ENCODE measurements around the gene TRIO.

The TRIO gene

DNA sequence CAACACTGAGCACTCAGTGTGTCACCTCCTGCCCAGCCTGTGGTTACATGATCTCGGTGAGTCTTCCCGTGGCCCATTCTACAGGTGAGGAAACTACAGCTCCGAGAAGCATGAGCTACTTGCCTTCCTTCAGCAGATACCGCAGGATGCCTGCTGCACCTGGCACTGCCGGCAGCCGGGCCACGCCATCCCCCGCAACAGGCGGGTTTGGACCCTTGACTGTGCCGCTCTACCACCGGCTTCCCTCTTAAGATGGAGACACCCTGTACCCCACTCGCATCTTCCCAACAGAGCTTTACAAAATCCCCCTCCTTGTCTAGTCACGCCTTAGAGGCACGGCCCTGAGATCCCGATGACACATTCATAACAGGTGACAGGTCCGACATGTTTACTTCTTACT is 363.5 kb downstream of the TRIO start:
- Histone ChIP-seq H3K23ac (ENCODE audit: low read length) (no peak overlapping the region), H3K27ac (ENCODE audit: low read depth, low read length) (no peak overlapping the region), H4K5ac (ENCODE audit: low read length) (no peak overlapping the region), H3K27me3 (ENCODE audit: insufficient read depth, low read length, poor library complexity) (no peaks in the 10 kb centered on the region), H3K4me1 (ENCODE audit: control insufficient read depth, low read depth, low read length) (no peaks in the 10 kb centered on the region), H2BK120ac (ENCODE audit: low read depth, low read length) (no peak overlapping the region), H3K18ac (ENCODE audit: low read length) (no peak overlapping the region), H4K8ac (ENCODE audit: low read depth, low read length) (no peak overlapping the region), H3K4me2 (ENCODE audit: low read length) (no peak overlapping the region), H2BK15ac (replicated peaks; ENCODE audit: low read depth) (no peak overlapping the region), H3K36me3 (ENCODE audit: control insufficient read depth, insufficient read depth, low read length) (peaks cover 11% of the 10 kb centered on the region), H2BK5ac (ENCODE audit: low read length) (no peak overlapping the region), H2AK5ac (ENCODE audit: low read length) (no peak overlapping the region), H3K56ac (ENCODE audit: low read length) (no peak overlapping the region), H3K9ac (ENCODE audit: low read length) (no peak overlapping the region), H3K79me2 (ENCODE audit: control insufficient read depth, insufficient read depth, low read length) (no peaks in the 10 kb centered on the region), H3K4me3 (ENCODE audit: low read length) (no peak overlapping the region), H3K79me1 (ENCODE audit: low read length) (no peaks in the 10 kb centered on the region), H3K4ac (ENCODE audit: low read depth, low read length) (no peak overlapping the region)
- no CpG with 5 or more reads among the region's 16 CpGs for WGBS (ENCODE audit: extremely low coverage, insufficient coverage, low lambda C conversion rate)
- DNase-seq: no peak

DNA sequence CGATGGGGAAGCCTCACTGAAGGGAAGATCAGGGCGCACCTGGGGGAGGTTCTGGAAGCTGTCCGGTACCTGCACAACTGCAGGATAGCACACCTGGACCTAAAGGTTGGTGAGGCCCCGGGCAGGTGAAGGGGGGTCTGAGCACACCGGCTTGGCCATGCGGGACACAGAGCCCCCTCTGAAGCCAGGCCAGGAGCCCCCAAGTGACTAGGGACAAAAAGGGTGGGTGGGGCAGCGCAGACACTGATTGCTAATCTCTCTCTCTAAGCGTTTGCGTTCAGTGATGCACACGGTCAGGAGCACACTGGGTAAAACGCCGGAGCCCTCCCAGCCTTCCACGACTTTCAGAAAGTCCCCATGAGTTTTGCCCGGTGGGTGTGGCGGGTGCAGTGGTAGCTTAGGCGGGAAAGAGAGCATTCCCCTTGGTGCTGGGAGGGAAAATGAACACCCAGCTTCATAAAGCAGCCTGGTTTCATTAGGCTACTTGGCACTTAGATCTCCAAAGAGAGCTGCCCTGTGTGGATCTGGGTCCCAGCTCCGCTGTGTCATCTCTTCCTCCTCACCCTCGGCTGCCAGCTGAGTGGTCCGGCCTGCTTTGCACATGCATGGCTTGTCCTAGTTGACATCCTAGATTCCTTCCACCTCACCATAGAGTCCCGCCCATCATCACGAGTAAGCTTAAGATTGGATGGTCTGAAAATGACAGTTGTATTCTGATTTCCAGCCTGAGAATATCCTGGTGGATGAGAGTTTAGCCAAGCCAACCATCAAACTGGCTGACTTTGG is 364.2 kb downstream of the TRIO start:
- no peaks in the 10 kb centered on the region for H3K79me2 ChIP-seq (ENCODE audit: control insufficient read depth, insufficient read depth, low read length)

GRCh38 chr5:14508046-14508445 is 364.9 kb downstream of the TRIO start:
- H3K23ac ChIP-seq (ENCODE audit: low read length): no peak overlapping the region
- no peak overlapping the region for H3K4ac ChIP-seq (ENCODE audit: low read depth, low read length)
- H3K79me2 ChIP-seq (ENCODE audit: control insufficient read depth, insufficient read depth, low read length): no peaks in the 10 kb centered on the region
- no peak overlapping the region for H3K4me3 ChIP-seq (ENCODE audit: low read length)
- H3K27me3 ChIP-seq (ENCODE audit: insufficient read depth, low read length, poor library complexity): no peaks in the 10 kb centered on the region
- peaks cover under 1% of the 10 kb centered on the region for H3K4me1 ChIP-seq (ENCODE audit: control insufficient read depth, low read depth, low read length)
- DNase-seq: no peak
- no peak overlapping the region for H3K9ac ChIP-seq (ENCODE audit: low read length)
- H3K18ac ChIP-seq (ENCODE audit: low read length): no peak overlapping the region
- no peak overlapping the region for H2BK15ac ChIP-seq (replicated peaks; ENCODE audit: low read depth)
- peaks cover 7% of the 10 kb centered on the region for H3K36me3 ChIP-seq (ENCODE audit: control insufficient read depth, insufficient read depth, low read length)
- no peaks in the 10 kb centered on the region for H3K79me1 ChIP-seq (ENCODE audit: low read length)
- no peak overlapping the region for H3K27ac ChIP-seq (ENCODE audit: low read depth, low read length)
- H4K5ac ChIP-seq (ENCODE audit: low read length): no peak overlapping the region
- H2AK5ac ChIP-seq (ENCODE audit: low read length): no peak overlapping the region
- H2BK5ac ChIP-seq (ENCODE audit: low read length): no peak overlapping the region
- H3K56ac ChIP-seq (ENCODE audit: low read length): no peak overlapping the region
- no CpG with 5 or more reads among the region's 20 CpGs for WGBS (ENCODE audit: extremely low coverage, insufficient coverage, low lambda C conversion rate)
- H2BK120ac ChIP-seq (ENCODE audit: low read depth, low read length): no peak overlapping the region
- no peak overlapping the region for H3K4me2 ChIP-seq (ENCODE audit: low read length)
- H4K8ac ChIP-seq (ENCODE audit: low read depth, low read length): no peak overlapping the region

More for the DNA sequence above, 364.2 kb downstream of the TRIO start:
- Histone ChIP-seq H3K4ac (ENCODE audit: low read depth, low read length) (no peak overlapping the region), H3K9ac (ENCODE audit: low read length) (no peak overlapping the region), H3K79me1 (ENCODE audit: low read length) (no peaks in the 10 kb centered on the region), H2AK5ac (ENCODE audit: low read length) (no peak overlapping the region), H4K5ac (ENCODE audit: low read length) (no peak overlapping the region), H3K4me3 (ENCODE audit: low read length) (no peak overlapping the region), H2BK120ac (ENCODE audit: low read depth, low read length) (no peak overlapping the region), H4K8ac (ENCODE audit: low read depth, low read length) (no peak overlapping the region), H3K4me2 (ENCODE audit: low read length) (no peak overlapping the region), H3K27ac (ENCODE audit: low read depth, low read length) (no peak overlapping the region), H3K23ac (ENCODE audit: low read length) (no peak overlapping the region), H3K36me3 (ENCODE audit: control insufficient read depth, insufficient read depth, low read length) (peaks cover 9% of the 10 kb centered on the region), H3K27me3 (ENCODE audit: insufficient read depth, low read length, poor library complexity) (no peaks in the 10 kb centered on the region), H2BK5ac (ENCODE audit: low read length) (no peak overlapping the region), H2BK15ac (replicated peaks; ENCODE audit: low read depth) (no peak overlapping the region), H3K4me1 (ENCODE audit: control insufficient read depth, low read depth, low read length) (no peaks in the 10 kb centered on the region), H3K56ac (ENCODE audit: low read length) (no peak overlapping the region), H3K18ac (ENCODE audit: low read length) (no peak overlapping the region)
- no CpG with 5 or more reads among the region's 21 CpGs for WGBS (ENCODE audit: extremely low coverage, insufficient coverage, low lambda C conversion rate)
- no peak for DNase-seq

DNA sequence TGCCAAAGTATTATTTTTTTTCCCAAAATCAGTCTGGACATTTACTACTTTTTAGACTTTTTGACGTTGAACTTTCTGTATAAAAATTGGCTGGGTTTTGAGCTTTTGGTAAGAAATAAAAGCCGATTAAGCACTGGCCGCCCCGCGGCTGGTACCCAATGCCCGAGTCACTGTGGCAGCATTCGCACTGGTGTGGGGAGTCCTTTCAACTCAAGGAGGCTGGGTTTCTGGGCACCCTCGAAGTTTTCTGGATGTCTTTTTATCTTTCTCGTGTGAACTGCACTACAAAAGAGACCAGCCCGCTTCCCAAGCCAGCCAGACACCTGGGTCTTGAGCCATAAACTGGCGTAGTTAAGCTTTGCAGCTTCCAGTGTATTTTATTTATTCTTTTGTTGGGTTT is 366.4 kb downstream of the TRIO start:
- Histone ChIP-seq H3K23ac (ENCODE audit: low read length) (no peak overlapping the region), H3K36me3 (ENCODE audit: control insufficient read depth, insufficient read depth, low read length) (peaks cover 7% of the 10 kb centered on the region)
- no CpG with 5 or more reads among the region's 11 CpGs for WGBS (ENCODE audit: extremely low coverage, insufficient coverage, low lambda C conversion rate)

GRCh38 chr5:14510156-14510734 is 367.1 kb downstream of the TRIO start:
- no peak overlapping the region for H3K4ac ChIP-seq (ENCODE audit: low read depth, low read length)
- no peak overlapping the region for H4K8ac ChIP-seq (ENCODE audit: low read depth, low read length)
- H2BK15ac ChIP-seq (replicated peaks; ENCODE audit: low read depth): no peak overlapping the region
- WGBS (ENCODE audit: extremely low coverage, insufficient coverage, low lambda C conversion rate): no CpG with 5 or more reads among the region's 11 CpGs
- no peaks in the 10 kb centered on the region for H3K79me2 ChIP-seq (ENCODE audit: control insufficient read depth, insufficient read depth, low read length)
- no peak overlapping the region for H3K4me2 ChIP-seq (ENCODE audit: low read length)
- no peak for DNase-seq
- no peak overlapping the region for H3K27ac ChIP-seq (ENCODE audit: low read depth, low read length)
- H3K9ac ChIP-seq (ENCODE audit: low read length): no peak overlapping the region
- no peak overlapping the region for H3K23ac ChIP-seq (ENCODE audit: low read length)
- no peak overlapping the region for H3K56ac ChIP-seq (ENCODE audit: low read length)
- no peaks in the 10 kb centered on the region for H3K79me1 ChIP-seq (ENCODE audit: low read length)
- H3K4me1 ChIP-seq (ENCODE audit: control insufficient read depth, low read depth, low read length): peaks cover 2% of the 10 kb centered on the region
- H2AK5ac ChIP-seq (ENCODE audit: low read length): no peak overlapping the region
- no peak overlapping the region for H3K4me3 ChIP-seq (ENCODE audit: low read length)
- H2BK5ac ChIP-seq (ENCODE audit: low read length): no peak overlapping the region
- H3K18ac ChIP-seq (ENCODE audit: low read length): no peak overlapping the region
- H2BK120ac ChIP-seq (ENCODE audit: low read depth, low read length): no peak overlapping the region
- no peak overlapping the region for H4K5ac ChIP-seq (ENCODE audit: low read length)
- H3K36me3 ChIP-seq (ENCODE audit: control insufficient read depth, insufficient read depth, low read length): peaks cover 7% of the 10 kb centered on the region
- no peaks in the 10 kb centered on the region for H3K27me3 ChIP-seq (ENCODE audit: insufficient read depth, low read length, poor library complexity)

More for the DNA sequence above, 366.4 kb downstream of the TRIO start:
- Histone ChIP-seq H4K8ac (ENCODE audit: low read depth, low read length) (no peak overlapping the region), H4K5ac (ENCODE audit: low read length) (no peak overlapping the region), H3K4me2 (ENCODE audit: low read length) (no peak overlapping the region), H2BK15ac (replicated peaks; ENCODE audit: low read depth) (no peak overlapping the region), H3K4me3 (ENCODE audit: low read length) (no peak overlapping the region), H3K9ac (ENCODE audit: low read length) (no peak overlapping the region), H3K27ac (ENCODE audit: low read depth, low read length) (no peak overlapping the region), H3K79me1 (ENCODE audit: low read length) (no peaks in the 10 kb centered on the region), H3K79me2 (ENCODE audit: control insufficient read depth, insufficient read depth, low read length) (no peaks in the 10 kb centered on the region), H3K27me3 (ENCODE audit: insufficient read depth, low read length, poor library complexity) (no peaks in the 10 kb centered on the region), H3K18ac (ENCODE audit: low read length) (no peak overlapping the region), H2BK5ac (ENCODE audit: low read length) (no peak overlapping the region), H3K4me1 (ENCODE audit: control insufficient read depth, low read depth, low read length) (peaks cover 2% of the 10 kb centered on the region), H2AK5ac (ENCODE audit: low read length) (no peak overlapping the region), H2BK120ac (ENCODE audit: low read depth, low read length) (no peak overlapping the region), H3K4ac (ENCODE audit: low read depth, low read length) (no peak overlapping the region), H3K56ac (ENCODE audit: low read length) (no peak overlapping the region)
- DNase-seq: no peak
